ENCODE measurements around the gene FOXN4.

DNA sequence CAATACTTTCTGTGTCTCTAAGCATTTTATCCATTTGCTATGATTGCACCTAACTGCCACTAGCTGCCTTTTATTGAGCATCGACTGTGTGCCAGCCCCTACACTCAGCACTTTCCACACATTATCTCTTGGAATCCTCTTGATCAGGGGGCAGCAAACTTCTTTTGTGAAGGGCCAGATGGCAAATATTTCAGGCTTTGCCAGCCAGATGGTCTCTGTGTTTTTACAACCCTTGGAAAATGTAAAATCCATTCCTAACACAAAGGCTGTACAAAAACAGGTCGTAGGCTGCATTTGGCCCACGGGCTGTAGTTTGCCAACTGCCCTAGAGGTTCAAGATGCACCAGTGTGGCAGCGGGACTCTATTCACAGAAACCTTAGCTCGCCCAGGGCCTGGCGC lies 19.5 kb downstream of the FOXN4 start:
- TF ChIP-seq, protein P1, sequence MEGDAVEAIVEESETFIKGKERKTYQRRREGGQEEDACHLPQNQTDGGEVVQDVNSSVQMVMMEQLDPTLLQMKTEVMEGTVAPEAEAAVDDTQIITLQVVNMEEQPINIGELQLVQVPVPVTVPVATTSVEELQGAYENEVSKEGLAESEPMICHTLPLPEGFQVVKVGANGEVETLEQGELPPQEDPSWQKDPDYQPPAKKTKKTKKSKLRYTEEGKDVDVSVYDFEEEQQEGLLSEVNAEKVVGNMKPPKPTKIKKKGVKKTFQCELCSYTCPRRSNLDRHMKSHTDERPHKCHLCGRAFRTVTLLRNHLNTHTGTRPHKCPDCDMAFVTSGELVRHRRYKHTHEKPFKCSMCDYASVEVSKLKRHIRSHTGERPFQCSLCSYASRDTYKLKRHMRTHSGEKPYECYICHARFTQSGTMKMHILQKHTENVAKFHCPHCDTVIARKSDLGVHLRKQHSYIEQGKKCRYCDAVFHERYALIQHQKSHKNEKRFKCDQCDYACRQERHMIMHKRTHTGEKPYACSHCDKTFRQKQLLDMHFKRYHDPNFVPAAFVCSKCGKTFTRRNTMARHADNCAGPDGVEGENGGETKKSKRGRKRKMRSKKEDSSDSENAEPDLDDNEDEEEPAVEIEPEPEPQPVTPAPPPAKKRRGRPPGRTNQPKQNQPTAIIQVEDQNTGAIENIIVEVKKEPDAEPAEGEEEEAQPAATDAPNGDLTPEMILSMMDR (IDR thresholded peaks at IDR 0.05; ENCODE audit: low read depth, low read length) = no peak
- TF ChIP-seq POLR2A (IDR thresholded peaks at IDR 0.05; ENCODE audit: extremely low read depth, insufficient read length) = no peak

Data from NB4 (cell line).